Subcutaneous abdominal adipose tissue (tissue), 5 donors: Measurements from ENCODE around the gene PPP1CA.

ENCODE experiments used
- H3K27ac ChIP-seq: one replicate; pipeline ENCODE4 v1.7.0; 2013; ENCODE audit warnings: low read depth, mild to moderate bottlenecking, inconsistent platforms, low read length, moderate library complexity
- H3K27me3 ChIP-seq, 5 donors: one replicate each; pipeline ENCODE4 v1.7.0; 2013; ENCODE audit warnings: low read length in 5 of 5, inconsistent platforms in 1 of 5; ENCODE audit not compliant: control insufficient read depth in 5 of 5, insufficient read depth in 4 of 5
- H3K36me3 ChIP-seq, 5 donors: one replicate each; pipeline ENCODE4 v1.7.0; 2013; ENCODE audit warnings: low read length in 5 of 5; ENCODE audit not compliant: control insufficient read depth in 5 of 5, insufficient read depth in 5 of 5
- H3K4me1 ChIP-seq, 5 donors: one replicate each; pipeline ENCODE4 v1.7.0; 2013; ENCODE audit warnings: low read length in 5 of 5, mild to moderate bottlenecking in 3 of 5, moderate library complexity in 1 of 5; ENCODE audit not compliant: control insufficient read depth in 5 of 5, insufficient read depth in 5 of 5
- H3K4me3 ChIP-seq, 5 donors: one replicate each; pipeline ENCODE4 v1.7.0; 2013; ENCODE audit warnings: low read length in 5 of 5, low read depth in 1 of 5
- H3K9ac ChIP-seq, 5 donors: one replicate each; pipeline ENCODE4 v1.7.0; 2013; ENCODE audit warnings: low read length in 5 of 5, mild to moderate bottlenecking in 4 of 5, moderate library complexity in 3 of 5
- H3K9me3 ChIP-seq, 5 donors: one replicate each; pipeline ENCODE4 v1.7.0; 2013; ENCODE audit warnings: low read length in 5 of 5; ENCODE audit not compliant: control insufficient read depth in 5 of 5
- donor health status: healthy.
- donor health status: healthy.
- donor health status: healthy.
- donor health status: healthy.
- donor health status: healthy.

The PPP1CA gene

GRCh38 chr11:67369275-67369674, 32.4 kb downstream of the PPP1CA start:
- peaks cover 11 to 51% (median 35%) of the 10 kb centered on the region in 5 donors for H3K4me1 ChIP-seq
- no peak overlapping the region for H3K27ac ChIP-seq
- peaks cover 0 to 9% (median 6%) of the 10 kb centered on the region in 5 donors for H3K36me3 ChIP-seq

DNA sequence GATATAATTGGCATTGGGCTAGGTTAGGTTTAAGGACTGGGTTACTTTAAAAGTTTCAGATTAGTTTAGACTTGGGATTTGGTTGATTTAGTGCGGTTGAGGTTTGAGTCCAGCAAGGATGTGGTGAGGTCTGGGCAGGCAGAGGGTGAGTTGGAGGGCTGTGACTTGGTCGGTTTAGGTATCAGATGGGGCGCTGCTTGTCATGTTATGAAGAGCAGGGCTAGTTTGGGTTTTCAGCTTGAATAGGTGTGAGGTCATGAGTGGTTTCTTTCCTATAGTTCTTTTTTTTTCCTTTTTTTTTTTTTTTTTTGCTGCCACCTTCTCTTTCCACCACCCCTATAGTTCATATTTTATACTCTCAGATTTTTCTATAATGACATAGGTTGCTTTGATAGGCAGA, 33.0 kb downstream of the PPP1CA start:
- Histone ChIP-seq H3K27me3 (peaks cover 0 to 10% (median 2%) of the 10 kb centered on the region in 5 donors), H3K9me3 (no peaks in the 10 kb centered on the region), H3K9ac (peak overlapping the region in 1 of 5 donors; percentile 4), H3K4me1 (peaks cover 7 to 45% (median 29%) of the 10 kb centered on the region in 5 donors), H3K36me3 (peaks cover 0 to 9% (median 6%) of the 10 kb centered on the region in 5 donors), H3K4me3 (no peak overlapping the region), H3K27ac (no peak overlapping the region)

More at GRCh38 chr11:67369275-67369674, 32.4 kb downstream of the PPP1CA start:
- no peaks in the 10 kb centered on the region for H3K9me3 ChIP-seq
- peaks cover 0 to 10% (median 2%) of the 10 kb centered on the region in 5 donors for H3K27me3 ChIP-seq
- H3K9ac ChIP-seq, result no peak overlapping the region
- H3K4me3 ChIP-seq, result no peak overlapping the region

GRCh38 chr11:67367761-67368227, 33.9 kb downstream of the PPP1CA start:
- peaks cover 0 to 9% (median 6%) of the 10 kb centered on the region in 5 donors for H3K36me3 ChIP-seq
- peaks cover 7 to 45% (median 28%) of the 10 kb centered on the region in 5 donors for H3K4me1 ChIP-seq
- peaks cover 0 to 10% (median 2%) of the 10 kb centered on the region in 5 donors for H3K27me3 ChIP-seq
- H3K9me3 ChIP-seq, result no peaks in the 10 kb centered on the region
- H3K4me3 ChIP-seq, result no peak overlapping the region
- peak overlapping the region in 1 of 5 donors; percentile 4 for H3K9ac ChIP-seq
- H3K27ac ChIP-seq, result no peak overlapping the region

DNA sequence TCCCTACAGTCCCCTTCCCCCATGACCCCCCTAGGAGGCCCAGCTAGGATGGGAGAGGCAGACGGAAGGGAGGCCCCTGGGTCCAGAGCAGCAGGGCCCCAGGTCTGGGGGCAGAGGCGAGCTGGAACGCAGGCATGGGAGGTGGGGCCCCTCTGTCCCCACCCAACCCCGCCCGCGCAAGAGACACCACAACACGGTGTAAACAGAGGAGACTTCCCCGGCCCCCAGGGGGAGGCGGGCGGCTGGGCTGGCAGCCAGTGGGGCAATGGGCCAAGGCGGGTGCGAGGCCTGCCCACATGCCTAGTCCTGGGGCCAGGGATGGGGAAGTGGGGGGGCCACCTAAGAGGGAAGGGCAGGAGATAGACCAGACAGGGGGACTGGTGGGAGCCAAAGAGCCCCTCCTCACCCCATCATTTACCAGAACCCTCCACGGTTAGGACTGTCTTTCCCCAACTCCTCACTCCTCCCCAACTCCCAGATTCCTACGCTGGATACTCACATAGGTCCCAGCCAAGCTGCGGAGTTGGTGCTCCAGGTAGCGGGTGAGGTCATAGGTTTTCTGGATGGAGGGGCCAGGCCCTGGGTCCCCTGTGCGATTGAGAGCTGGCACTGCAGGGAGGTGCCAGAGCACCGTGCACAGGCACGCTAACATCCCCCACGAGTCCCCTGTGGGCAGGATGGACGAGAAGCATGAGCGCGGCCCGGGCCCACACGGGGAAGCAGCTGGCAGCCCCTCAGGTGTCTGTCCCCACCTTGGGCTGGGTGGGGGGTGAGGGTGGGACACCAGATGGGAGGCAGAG, 34.5 kb downstream of the PPP1CA start:
- H3K27ac ChIP-seq, result no peak overlapping the region
- peaks cover 0 to 9% (median 6%) of the 10 kb centered on the region in 5 donors for H3K36me3 ChIP-seq
- no peaks in the 10 kb centered on the region for H3K9me3 ChIP-seq
- no peak overlapping the region for H3K4me3 ChIP-seq
- H3K4me1 ChIP-seq, result peaks cover 7 to 44% (median 27%) of the 10 kb centered on the region in 5 donors
- H3K27me3 ChIP-seq, result peaks cover 0 to 10% (median 2%) of the 10 kb centered on the region in 5 donors
- no peak overlapping the region for H3K9ac ChIP-seq

DNA sequence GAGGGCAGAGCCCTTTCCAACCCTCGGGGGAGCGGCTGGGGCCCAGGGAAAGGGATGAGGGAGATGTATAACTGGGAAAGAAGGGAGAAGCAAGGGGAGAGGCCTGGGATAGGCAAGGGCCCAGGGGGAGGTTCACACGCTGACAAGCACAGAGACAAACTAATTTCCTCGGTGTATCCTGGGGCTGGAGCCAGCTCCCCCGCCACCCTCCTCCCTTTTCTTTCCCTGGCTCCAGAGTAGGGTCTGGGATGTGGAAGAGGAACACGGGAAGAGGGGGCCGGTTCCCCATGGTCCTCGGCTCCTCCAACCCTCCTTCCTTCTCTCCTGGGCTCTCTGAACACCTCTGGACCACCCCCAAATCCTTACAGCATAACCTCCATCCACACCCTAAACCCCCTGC, 35.1 kb downstream of the PPP1CA start:
- peaks cover 0 to 10% (median 2%) of the 10 kb centered on the region in 5 donors for H3K27me3 ChIP-seq
- peaks cover 7 to 38% (median 20%) of the 10 kb centered on the region in 5 donors for H3K4me1 ChIP-seq
- H3K9ac ChIP-seq, result no peak overlapping the region
- no peaks in the 10 kb centered on the region for H3K9me3 ChIP-seq
- peaks cover 0 to 9% (median 6%) of the 10 kb centered on the region in 5 donors for H3K36me3 ChIP-seq
- no peak overlapping the region for H3K4me3 ChIP-seq
- H3K27ac ChIP-seq, result no peak overlapping the region

DNA sequence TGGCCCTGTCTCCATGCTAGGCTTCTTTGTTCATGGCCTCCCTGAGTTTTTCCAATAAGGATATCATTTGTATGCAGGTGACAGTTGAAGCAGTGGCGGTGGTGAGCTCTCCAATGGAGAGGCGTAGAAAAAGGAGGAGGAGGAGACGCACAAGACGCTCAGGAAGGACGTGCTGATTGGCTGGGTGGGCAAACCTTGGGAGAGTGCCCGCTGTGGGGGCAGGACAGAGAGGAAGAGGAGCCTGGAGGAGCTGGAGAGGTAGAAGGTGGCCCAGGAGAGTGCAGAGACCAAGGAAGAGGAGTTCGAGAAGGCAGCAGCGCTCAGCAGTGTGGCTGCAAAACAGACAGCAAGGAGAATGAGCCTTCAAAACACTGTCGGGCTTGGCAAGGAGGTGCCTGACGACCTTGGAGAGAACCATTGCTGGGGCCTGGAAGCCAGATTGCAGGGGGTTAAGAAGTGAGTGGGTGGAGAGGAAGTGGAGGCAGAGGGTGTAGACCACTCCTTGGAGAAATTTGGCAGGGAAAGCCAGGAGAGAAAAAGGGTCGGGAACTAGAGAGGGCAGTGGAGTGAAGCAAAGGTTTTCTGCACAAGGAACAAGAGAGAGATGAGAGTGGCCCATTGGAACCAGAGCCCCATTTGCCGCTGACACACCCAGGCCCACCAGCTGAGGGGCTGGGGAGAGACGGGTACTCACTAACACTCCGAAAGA, 35.8 kb downstream of the PPP1CA start:
- Histone ChIP-seq H3K9ac (no peak overlapping the region), H3K4me1 (peaks cover 7 to 31% (median 14%) of the 10 kb centered on the region in 5 donors), H3K27ac (no peak overlapping the region), H3K27me3 (peaks cover 0 to 10% (median 2%) of the 10 kb centered on the region in 5 donors), H3K4me3 (no peak overlapping the region), H3K36me3 (peaks cover 0 to 9% (median 6%) of the 10 kb centered on the region in 5 donors), H3K9me3 (no peaks in the 10 kb centered on the region)

DNA sequence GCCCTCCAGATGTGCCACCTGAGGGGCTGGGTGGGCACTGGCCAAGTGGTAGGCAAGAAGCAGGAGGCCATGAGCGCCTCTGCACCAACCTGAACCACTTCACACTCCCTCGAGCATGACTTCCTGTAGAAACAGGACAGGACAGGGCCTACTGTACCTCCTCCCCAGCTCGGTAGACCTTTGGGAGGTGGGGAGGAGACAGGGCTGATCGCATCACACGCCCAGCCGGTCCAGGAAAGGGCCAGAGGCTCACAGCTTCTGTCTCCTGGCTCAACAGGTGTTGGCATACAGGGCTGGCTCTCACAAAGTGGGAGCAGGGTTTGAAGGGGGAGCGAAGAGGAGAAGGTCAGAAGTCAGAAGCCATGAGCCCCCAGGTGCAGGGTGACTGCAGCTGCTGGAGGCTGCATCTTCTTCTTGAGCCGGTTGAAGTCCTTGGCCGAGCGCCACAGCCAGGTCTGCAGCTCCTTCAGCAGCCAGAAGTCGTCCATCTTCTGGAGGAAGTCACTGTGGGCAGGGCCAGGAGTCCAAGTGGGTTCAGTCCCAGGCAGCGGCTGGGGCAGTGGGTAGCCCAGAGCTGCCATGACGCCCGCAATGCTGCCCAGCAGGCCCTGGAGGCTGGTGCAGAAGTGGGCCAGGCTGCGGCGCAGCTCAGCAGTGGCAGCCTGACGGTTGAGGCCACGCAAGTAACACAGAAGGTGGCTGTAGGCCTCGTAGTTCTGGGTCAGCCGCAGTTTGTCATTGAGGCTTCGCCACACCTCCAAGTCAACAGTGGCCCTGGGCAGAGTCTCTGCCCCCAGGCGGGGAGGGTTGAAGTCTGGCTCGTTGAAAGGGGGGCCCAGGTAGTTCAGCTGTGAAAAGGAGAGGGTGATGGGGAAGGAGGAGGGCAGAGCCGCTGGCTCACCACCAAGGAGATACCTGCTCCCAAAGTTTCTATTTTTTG, 36.6 kb downstream of the PPP1CA start:
- H3K4me3 ChIP-seq, result no peak overlapping the region

DNA sequence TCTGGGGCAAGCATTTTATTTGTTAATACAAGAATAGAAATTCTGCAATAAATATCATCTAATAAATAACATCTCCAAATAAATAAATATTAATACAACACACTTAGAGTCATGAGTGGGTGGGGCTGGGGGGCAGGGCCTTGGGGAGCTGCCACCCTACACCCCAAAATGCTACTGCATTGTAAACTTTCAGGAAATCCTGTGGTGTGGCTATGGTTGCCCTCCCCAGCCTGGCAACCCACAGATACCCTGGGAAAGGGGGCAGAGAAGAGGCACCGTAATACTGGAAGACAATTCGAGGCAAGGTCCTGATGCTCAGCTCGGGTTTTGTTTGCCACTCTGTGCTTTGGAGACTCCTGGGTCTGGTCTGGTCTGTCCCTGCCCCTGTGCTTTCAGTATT, 37.5 kb downstream of the PPP1CA start:
- no peak overlapping the region for H3K9ac ChIP-seq
- H3K4me1 ChIP-seq, result peaks cover 7 to 28% (median 14%) of the 10 kb centered on the region in 5 donors
- no peaks in the 10 kb centered on the region for H3K9me3 ChIP-seq
- no peak overlapping the region for H3K27ac ChIP-seq
- peaks cover 0 to 10% (median 2%) of the 10 kb centered on the region in 5 donors for H3K27me3 ChIP-seq
- H3K36me3 ChIP-seq, result peaks cover 0 to 9% (median 6%) of the 10 kb centered on the region in 5 donors
- H3K4me3 ChIP-seq, result no peak overlapping the region

More for the DNA sequence above, 36.6 kb downstream of the PPP1CA start:
- H3K27me3 ChIP-seq, result peaks cover 0 to 10% (median 2%) of the 10 kb centered on the region in 5 donors
- H3K4me1 ChIP-seq, result peaks cover 7 to 28% (median 14%) of the 10 kb centered on the region in 5 donors
- H3K9me3 ChIP-seq, result no peaks in the 10 kb centered on the region
- H3K9ac ChIP-seq, result no peak overlapping the region
- no peak overlapping the region for H3K27ac ChIP-seq
- peaks cover 0 to 9% (median 6%) of the 10 kb centered on the region in 5 donors for H3K36me3 ChIP-seq
